IPS-15b (cell line): ENCODE results near the gene HMX1.

Experiments
- H3K27me3 ChIP-seq: one replicate; pipeline ENCODE4 v1.6.1; 2013; ENCODE audit warnings: low read length; ENCODE audit not compliant: control insufficient read depth, insufficient read depth
- H3K36me3 ChIP-seq: one replicate; pipeline ENCODE4 v1.6.1; 2013; ENCODE audit warnings: low read length; ENCODE audit not compliant: control insufficient read depth, insufficient read depth
- H3K4me1 ChIP-seq: one replicate; pipeline ENCODE4 v1.6.1; 2013; ENCODE audit warnings: mild to moderate bottlenecking, low read length; ENCODE audit not compliant: control insufficient read depth, insufficient read depth
- H3K4me3 ChIP-seq: one replicate; pipeline ENCODE4 v1.5.1; 2013; ENCODE audit warnings: low read depth, low read length
- H3K9ac ChIP-seq: one replicate; pipeline ENCODE4 v1.6.1; 2013; ENCODE audit warnings: low read depth, mild to moderate bottlenecking, low read length
- H3K9me3 ChIP-seq: one replicate; pipeline ENCODE4 v1.6.1; 2013; ENCODE audit warnings: mild to moderate bottlenecking, low read length; ENCODE audit not compliant: control insufficient read depth, insufficient read depth

The HMX1 gene

GRCh38 chr4:8914461-8915171, 43.0 kb upstream of the HMX1 start:
- no peak overlapping the region for H3K9ac ChIP-seq
- H3K4me3 ChIP-seq, result no peak overlapping the region
- no peaks in the 10 kb centered on the region for H3K9me3 ChIP-seq
- peaks cover 15% of the 10 kb centered on the region for H3K27me3 ChIP-seq
- no peaks in the 10 kb centered on the region for H3K36me3 ChIP-seq
- H3K4me1 ChIP-seq, result no peaks in the 10 kb centered on the region

GRCh38 chr4:8913858-8914460, 42.3 kb upstream of the HMX1 start:
- H3K27me3 ChIP-seq, result peaks cover 15% of the 10 kb centered on the region
- no peaks in the 10 kb centered on the region for H3K4me1 ChIP-seq
- H3K9me3 ChIP-seq, result no peaks in the 10 kb centered on the region
- H3K4me3 ChIP-seq, result no peak overlapping the region
- H3K9ac ChIP-seq, result no peak overlapping the region
- no peaks in the 10 kb centered on the region for H3K36me3 ChIP-seq

- Histone ChIP-seq H3K4me3 (no peak overlapping the region), H3K9ac (no peak overlapping the region), H3K9me3 (no peaks in the 10 kb centered on the region), H3K4me1 (no peaks in the 10 kb centered on the region), H3K27me3 (peaks cover 11% of the 10 kb centered on the region), H3K36me3 (no peaks in the 10 kb centered on the region)
Measured at GRCh38 chr4:8913121-8913857, 41.6 kb upstream of the HMX1 start.

- Histone ChIP-seq H3K36me3 (no peaks in the 10 kb centered on the region), H3K4me1 (no peaks in the 10 kb centered on the region), H3K4me3 (no peak overlapping the region), H3K27me3 (peaks cover 8% of the 10 kb centered on the region), H3K9ac (no peak overlapping the region), H3K9me3 (no peaks in the 10 kb centered on the region)
Measured at GRCh38 chr4:8912506-8912905, 40.9 kb upstream of the HMX1 start.

GRCh38 chr4:8912089-8912455, 40.4 kb upstream of the HMX1 start:
- Histone ChIP-seq H3K9ac (no peak overlapping the region), H3K9me3 (no peaks in the 10 kb centered on the region), H3K4me3 (no peak overlapping the region), H3K4me1 (no peaks in the 10 kb centered on the region), H3K36me3 (no peaks in the 10 kb centered on the region), H3K27me3 (peaks cover 4% of the 10 kb centered on the region)

- Histone ChIP-seq H3K36me3 (no peaks in the 10 kb centered on the region), H3K4me1 (no peaks in the 10 kb centered on the region), H3K9ac (no peak overlapping the region), H3K9me3 (no peaks in the 10 kb centered on the region), H3K4me3 (no peak overlapping the region), H3K27me3 (no peaks in the 10 kb centered on the region)
Measured at GRCh38 chr4:8911316-8912088, 39.9 kb upstream of the HMX1 start.

- no peak overlapping the region for H3K9ac ChIP-seq
- no peaks in the 10 kb centered on the region for H3K36me3 ChIP-seq
- no peaks in the 10 kb centered on the region for H3K27me3 ChIP-seq
- H3K9me3 ChIP-seq, result no peaks in the 10 kb centered on the region
- H3K4me3 ChIP-seq, result no peak overlapping the region
- no peaks in the 10 kb centered on the region for H3K4me1 ChIP-seq
Measured at GRCh38 chr4:8910822-8911315, 39.2 kb upstream of the HMX1 start.

- H3K9me3 ChIP-seq, result no peaks in the 10 kb centered on the region
- H3K27me3 ChIP-seq, result no peaks in the 10 kb centered on the region
- H3K9ac ChIP-seq, result no peak overlapping the region
- no peak overlapping the region for H3K4me3 ChIP-seq
- no peaks in the 10 kb centered on the region for H3K4me1 ChIP-seq
- no peaks in the 10 kb centered on the region for H3K36me3 ChIP-seq
Measured at GRCh38 chr4:8910100-8910821, 38.6 kb upstream of the HMX1 start.

GRCh38 chr4:8909548-8909947, 37.9 kb upstream of the HMX1 start:
- H3K27me3 ChIP-seq, result no peaks in the 10 kb centered on the region

GRCh38 chr4:8908206-8908893, 36.7 kb upstream of the HMX1 start:
- H3K27me3 ChIP-seq, result no peaks in the 10 kb centered on the region
- no peak overlapping the region for H3K9ac ChIP-seq
- no peak overlapping the region for H3K4me3 ChIP-seq
- no peaks in the 10 kb centered on the region for H3K36me3 ChIP-seq
- no peaks in the 10 kb centered on the region for H3K4me1 ChIP-seq
- H3K9me3 ChIP-seq, result no peaks in the 10 kb centered on the region

More at GRCh38 chr4:8909548-8909947, 37.9 kb upstream of the HMX1 start:
- no peaks in the 10 kb centered on the region for H3K4me1 ChIP-seq
- H3K4me3 ChIP-seq, result no peak overlapping the region
- H3K9me3 ChIP-seq, result no peaks in the 10 kb centered on the region
- no peaks in the 10 kb centered on the region for H3K36me3 ChIP-seq
- H3K9ac ChIP-seq, result no peak overlapping the region
